Left ventricle myocardium superior (tissue), 1 donor: ENCODE data around the gene GSTM1. TPM values are rescaled to one million over a fixed set of nuclear protein-coding genes. Genes with fewer than 3 reads are reported as not detected.
"Not testable (repeated sequence)": the region's sequence is repeated elsewhere in the genome, so short reads cannot be mapped to it uniquely, and the experiment has no call there.

Source experiments
- ATAC-seq: fragments of 200-7000 bp; cut with Tn5 transposase; one replicate; pipeline ENCODE4 v1.9.1; 2020; ENCODE audit warnings: mild to moderate bottlenecking, moderate library complexity
- DNase-seq: peaks from one replicate; pipeline ENCODE4 v3.0.0-alpha.2; 2020
- intact Hi-C: fragments of 100-400 bp; cut with micrococcal nuclease; formaldehyde crosslinking; loops from one replicate; pipeline ENCODE4 v1.11.0; 2022
- total RNA-seq: library from RNA; stranded (reverse); fragmentation: NEBNext Ultra II Directional; extraction: Animal tissue kit (Norgen Biotek cat#: 25700); gene quantifications from one replicate; pipeline ENCODE4 v1.2.1, GENCODE V29; 2021
- donor health status: DM: no; HTN: yes; CAD: no; lungs with severe emphysema.

GSTM1 gene
- total RNA-seq, 1 donor from 2014 or later: not detected

DNA sequence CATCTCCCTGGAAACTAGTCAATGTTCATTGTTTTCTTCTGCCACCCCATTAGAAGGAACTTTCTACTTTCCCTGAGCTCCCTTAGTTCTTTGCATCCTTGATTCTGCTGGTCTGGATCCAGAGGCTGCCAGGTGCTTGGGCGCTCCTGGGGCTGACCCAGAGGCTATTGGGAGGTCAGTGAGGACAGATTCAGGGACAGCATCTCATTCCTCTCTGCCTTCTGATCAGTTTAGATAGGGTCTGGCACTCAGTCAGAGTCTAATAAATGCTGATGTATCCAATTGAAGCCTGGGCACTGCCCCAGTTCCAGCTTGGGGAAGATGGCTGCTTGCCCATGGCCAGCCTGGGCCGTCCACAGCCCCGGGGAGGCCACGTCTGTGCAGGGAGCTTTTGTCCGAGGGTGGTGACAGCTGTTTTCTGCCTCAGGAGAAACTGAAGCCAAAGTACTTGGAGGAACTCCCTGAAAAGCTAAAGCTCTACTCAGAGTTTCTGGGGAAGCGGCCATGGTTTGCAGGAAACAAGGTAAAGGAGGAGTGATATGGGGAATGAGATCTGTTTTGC lies 2.3 kb downstream of the GSTM1 start:
- no peak for ATAC-seq
- no peak for DNase-seq
- intact Hi-C loops: no loop called here

DNA sequence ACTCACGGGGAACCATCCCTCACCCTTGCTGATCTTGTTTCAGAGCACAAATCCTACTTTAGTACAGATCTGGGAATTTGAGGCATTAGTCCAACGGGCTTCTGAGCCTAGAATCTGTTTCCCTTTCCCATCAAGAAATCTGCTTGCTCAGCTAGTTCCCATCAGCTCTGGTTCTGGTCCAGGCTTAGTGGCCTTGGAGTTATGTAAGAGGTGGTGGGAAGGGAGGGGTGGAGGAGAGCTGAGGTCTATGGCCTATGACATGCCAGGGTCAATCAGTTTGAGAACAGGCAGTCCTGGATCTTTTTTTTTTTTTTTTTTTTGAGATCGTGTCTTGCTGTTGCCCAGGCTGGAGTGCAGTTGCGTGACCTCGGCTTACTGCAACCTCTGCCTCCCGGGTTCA lies 4.1 kb downstream of the GSTM1 start:
- no peak for DNase-seq
- ATAC-seq: no peak
- intact Hi-C loops: no loop called here

DNA sequence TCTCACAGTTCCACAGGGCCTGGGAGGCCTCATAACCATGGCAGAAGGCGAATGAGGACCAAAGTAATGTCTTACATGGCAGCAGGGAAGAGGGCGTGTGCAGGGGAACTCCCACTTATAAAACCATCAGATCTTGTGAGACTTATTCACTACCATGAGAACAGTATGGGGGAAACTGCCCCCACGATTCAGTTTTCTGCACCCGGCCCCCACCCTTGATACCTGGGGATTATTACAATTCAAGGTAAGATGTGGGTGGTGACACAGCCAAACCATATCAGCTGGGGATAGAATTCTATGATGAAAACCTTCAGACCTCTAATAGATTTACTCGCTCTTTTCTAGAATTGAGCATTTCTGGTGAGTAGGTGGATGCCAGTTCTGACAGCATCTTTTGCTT lies 6.8 kb downstream of the GSTM1 start:
- DNase-seq, ATAC-seq, intact Hi-C loops: not testable (repeated sequence)

GRCh38 chr1:109695138-109695537 lies 7.5 kb downstream of the GSTM1 start:
- intact Hi-C loops, ATAC-seq, DNase-seq: not testable (repeated sequence)

GRCh38 chr1:109697066-109697465 lies 9.4 kb downstream of the GSTM1 start:
- no peak for ATAC-seq
- intact Hi-C loops: no loop called here

GRCh38 chr1:109697861-109698260 lies 10.2 kb downstream of the GSTM1 start:
- DNase-seq, intact Hi-C loops, ATAC-seq: not testable (repeated sequence)

More at GRCh38 chr1:109697066-109697465, 9.4 kb downstream of the GSTM1 start:
- DNase-seq: no peak

- ATAC-seq, DNase-seq, intact Hi-C loops: not testable (repeated sequence)
Observed at GRCh38 chr1:109702940-109703339, 15.3 kb downstream of the GSTM1 start.

- no peak for ATAC-seq
- intact Hi-C loops: no loop called here
Observed at GRCh38 chr1:109704173-109704572, 16.6 kb downstream of the GSTM1 start.

DNA sequence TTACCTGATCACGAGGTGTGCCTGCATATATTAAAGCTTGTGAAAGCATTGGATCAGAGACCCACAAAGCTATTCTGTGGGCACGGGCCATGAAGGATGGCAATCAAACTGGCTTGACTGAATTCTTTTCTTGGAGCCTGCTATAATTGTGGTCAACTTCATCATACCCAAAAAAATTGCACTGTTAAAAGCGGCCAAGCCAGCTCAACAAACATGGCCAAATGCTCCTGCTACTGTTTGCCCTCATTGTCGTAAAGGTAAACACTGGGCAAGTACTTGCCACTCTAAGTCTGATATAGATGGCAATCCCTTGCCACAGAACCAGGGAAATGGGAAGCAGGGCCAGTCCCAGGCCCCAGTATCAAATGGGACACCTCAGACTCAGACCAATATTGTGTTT lies 17.8 kb downstream of the GSTM1 start:
- intact Hi-C loops: no loop called here
- ATAC-seq: no peak

More at GRCh38 chr1:109704173-109704572, 16.6 kb downstream of the GSTM1 start:
- DNase-seq: no peak

GRCh38 chr1:109708949-109709348 lies 21.3 kb downstream of the GSTM1 start:
- DNase-seq, intact Hi-C loops, ATAC-seq: not testable (repeated sequence)

More for the DNA sequence above, 17.8 kb downstream of the GSTM1 start:
- no peak for DNase-seq

- intact Hi-C loops, DNase-seq: not testable (repeated sequence)
- ATAC-seq: peak; percentile 40
Observed at GRCh38 chr1:109709822-109710221, 22.2 kb downstream of the GSTM1 start.

- peak; percentile 84 for ATAC-seq
- intact Hi-C loops: not testable (repeated sequence)
- peak; percentile 64 for DNase-seq
Observed at GRCh38 chr1:109711593-109712320, 24.1 kb downstream of the GSTM1 start, which contains the start of gene GSTM5. Gene GSTM5 (plus strand): TSS chr1:109712251. CDS start chr1:109712313, 62 bp downstream.

DNA sequence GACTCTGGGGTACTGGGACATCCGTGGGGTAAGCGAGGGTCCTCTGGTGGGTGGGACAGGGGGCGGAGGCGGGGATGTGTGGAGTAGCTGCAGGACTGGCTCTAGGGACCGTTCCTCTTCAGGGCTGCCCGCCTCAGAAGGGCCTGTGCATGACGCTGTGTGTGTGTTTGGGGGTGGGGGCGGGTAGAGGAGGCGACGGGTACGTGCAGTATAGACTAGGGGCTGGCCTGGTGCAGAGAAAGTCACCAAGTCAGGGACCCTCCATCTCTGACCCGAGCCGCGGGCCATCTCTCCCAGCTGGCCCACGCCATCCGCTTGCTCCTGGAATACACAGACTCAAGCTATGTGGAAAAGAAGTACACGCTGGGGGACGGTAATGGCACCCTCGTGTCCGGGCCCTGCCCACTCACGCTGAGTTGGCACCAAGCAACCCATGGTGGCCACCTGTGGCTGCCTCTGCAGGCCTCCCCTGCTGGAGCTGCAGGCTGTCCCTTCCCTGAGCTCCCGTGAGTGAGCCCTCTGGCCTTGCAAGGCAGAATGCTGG lies 24.8 kb downstream of the GSTM1 start:
- intact Hi-C loops: no loop called here
- ATAC-seq (peak; percentile 30), DNase-seq (no peak)

DNA sequence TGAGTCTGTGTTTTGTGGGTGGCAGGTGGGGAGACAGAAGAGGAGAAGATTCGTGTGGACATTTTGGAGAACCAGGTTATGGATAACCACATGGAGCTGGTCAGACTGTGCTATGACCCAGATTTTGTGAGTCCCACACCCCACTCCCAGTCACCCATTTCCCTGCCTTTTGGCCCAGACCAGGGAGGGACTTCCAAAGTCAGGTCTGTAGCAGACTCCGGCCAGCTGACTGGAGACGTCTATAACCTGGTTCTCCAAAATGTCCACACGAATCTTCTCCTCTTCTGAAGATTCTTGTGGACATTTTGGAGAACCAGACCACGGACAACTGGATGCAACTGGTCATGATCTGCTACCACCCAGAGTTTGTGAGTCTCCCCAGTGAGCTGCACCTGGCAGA lies 26.0 kb downstream of the GSTM1 start:
- ATAC-seq (no peak), DNase-seq (no peak)
- intact Hi-C loops: no loop called here

DNA sequence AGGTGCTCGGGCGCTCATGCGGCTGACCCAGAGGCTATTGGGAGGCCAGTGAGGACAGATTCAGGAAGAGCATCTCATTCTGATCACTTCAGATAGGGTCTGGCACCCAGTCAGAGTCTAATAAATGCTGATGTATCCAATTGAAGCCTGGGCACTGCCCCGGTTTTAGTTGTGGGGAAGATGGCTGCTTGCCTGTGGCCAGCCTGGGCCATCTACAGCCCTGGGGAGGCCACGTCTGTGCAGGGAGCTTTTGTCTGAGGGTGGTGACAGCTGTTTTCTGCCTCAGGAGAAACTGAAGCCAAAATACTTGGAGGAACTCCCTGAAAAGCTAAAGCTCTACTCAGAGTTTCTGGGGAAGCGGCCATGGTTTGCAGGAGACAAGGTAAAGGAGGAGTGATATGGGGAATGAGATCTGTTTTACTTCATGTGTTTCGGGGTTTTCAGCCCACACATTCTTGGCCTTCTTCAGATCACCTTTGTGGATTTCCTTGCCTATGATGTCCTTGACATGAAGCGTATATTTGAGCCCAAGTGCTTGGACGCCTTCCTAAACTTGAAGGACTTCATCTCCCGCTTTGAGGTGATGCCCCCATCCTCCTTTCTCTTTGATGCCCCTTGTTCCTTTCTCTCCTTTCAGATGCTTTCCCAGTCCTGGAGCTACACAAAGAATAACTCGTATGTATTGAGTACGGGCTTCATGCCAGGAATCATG lies 27.2 kb downstream of the GSTM1 start:
- no peak for ATAC-seq
- intact Hi-C loops: no loop called here
- no peak for DNase-seq

- no peak for DNase-seq
Observed at GRCh38 chr1:109716121-109716520, 28.5 kb downstream of the GSTM1 start.

GRCh38 chr1:109716570-109717090 lies 29.0 kb downstream of the GSTM1 start:
- intact Hi-C loops: no loop called here
- no peak for DNase-seq
- ATAC-seq: peak; percentile 59

More at GRCh38 chr1:109716121-109716520, 28.5 kb downstream of the GSTM1 start:
- peak; percentile 31 for ATAC-seq
- intact Hi-C loops: no loop called here

DNA sequence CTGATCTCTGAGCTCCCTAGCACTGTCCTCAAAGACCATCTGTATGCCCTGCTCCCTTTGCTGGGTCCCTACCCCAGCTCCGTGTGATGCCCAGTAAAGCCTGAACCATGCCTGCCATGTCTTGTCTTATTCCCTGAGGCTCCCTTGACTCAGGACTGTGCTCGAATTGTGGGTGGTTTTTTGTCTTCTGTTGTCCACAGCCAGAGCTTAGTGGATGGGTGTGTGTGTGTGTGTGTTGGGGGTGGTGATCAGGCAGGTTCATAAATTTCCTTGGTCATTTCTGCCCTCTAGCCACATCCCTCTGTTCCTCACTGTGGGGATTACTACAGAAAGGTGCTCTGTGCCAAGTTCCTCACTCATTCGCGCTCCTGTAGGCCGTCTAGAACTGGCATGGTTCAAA lies 30.1 kb downstream of the GSTM1 start:
- intact Hi-C loops: no loop called here
- no peak for DNase-seq
- no peak for ATAC-seq

GRCh38 chr1:109718495-109718894 lies 30.9 kb downstream of the GSTM1 start:
- intact Hi-C loops: no loop called here
- ATAC-seq (peak; percentile 60), DNase-seq (no peak)
